ENCODE data around the gene BANF1. TPM values are rescaled to one million over a fixed set of nuclear protein-coding genes. Genes with fewer than 3 reads are reported as not detected.

BANF1 gene
- 192 TPM for total RNA-seq

- DNase-seq (ENCODE audit: low spot score) = peak; percentile 94
Observed at GRCh38 chr11:66001942-66002647, at the start of gene BANF1, which contains the start of gene EIF1AD. Gene BANF1, plus strand, starts transcription at chr11:66002503. Its CDS starts 748 bp downstream, at chr11:66003251. Gene EIF1AD, minus strand, starts transcription at chr11:66002157. Its CDS starts 1,768 bp downstream, at chr11:66000389.

GRCh38 chr11:65953471-65953870, 48.8 kb upstream of the BANF1 start:
- no peak for DNase-seq (ENCODE audit: low spot score)

GRCh38 chr11:65954771-65955170, 47.5 kb upstream of the BANF1 start:
- no peak for DNase-seq (ENCODE audit: low spot score)

- no peak for DNase-seq (ENCODE audit: low spot score)
Observed at GRCh38 chr11:65958291-65958690, 44.0 kb upstream of the BANF1 start.

- no peak for DNase-seq (ENCODE audit: low spot score)
Observed at GRCh38 chr11:65958774-65959420, 43.4 kb upstream of the BANF1 start.

GRCh38 chr11:65960824-65961266, 41.5 kb upstream of the BANF1 start:
- no peak for DNase-seq (ENCODE audit: low spot score)

- DNase-seq (ENCODE audit: low spot score) = peak; percentile 97
Observed at GRCh38 chr11:65961267-65962140, 40.8 kb upstream of the BANF1 start, which contains the start of gene SART1. Gene SART1, plus strand, starts transcription at chr11:65961734. Its CDS starts 47 bp downstream, at chr11:65961781.

- DNase-seq (ENCODE audit: low spot score) = no peak
Observed at GRCh38 chr11:65962141-65962564, 40.1 kb upstream of the BANF1 start.

GRCh38 chr11:65964906-65965305, 37.4 kb upstream of the BANF1 start:
- no peak for DNase-seq (ENCODE audit: low spot score)

- no peak for DNase-seq (ENCODE audit: low spot score)
Observed at GRCh38 chr11:65965986-65966762, 36.1 kb upstream of the BANF1 start.

- DNase-seq (ENCODE audit: low spot score) = no peak
Observed at GRCh38 chr11:65967329-65967934, 34.9 kb upstream of the BANF1 start.

- no peak for DNase-seq (ENCODE audit: low spot score)
Observed at GRCh38 chr11:65968600-65969482, 33.5 kb upstream of the BANF1 start.

- DNase-seq (ENCODE audit: low spot score) = no peak
Observed at GRCh38 chr11:65972116-65972515, 30.2 kb upstream of the BANF1 start.

GRCh38 chr11:65973439-65974110, 28.7 kb upstream of the BANF1 start:
- DNase-seq (ENCODE audit: low spot score) = no peak

- DNase-seq (ENCODE audit: low spot score) = no peak
Observed at GRCh38 chr11:65975771-65976170, 26.5 kb upstream of the BANF1 start.

- DNase-seq (ENCODE audit: low spot score) = no peak
Observed at GRCh38 chr11:65976216-65977176, 25.8 kb upstream of the BANF1 start.

GRCh38 chr11:65977621-65978390, 24.5 kb upstream of the BANF1 start:
- DNase-seq (ENCODE audit: low spot score) = no peak
